H1 (cell line): Measurements from ENCODE around the gene DUS1L.

Source experiments
- CTCF ChIP-seq, 3 experiments: IDR thresholded peaks; 1 replicate in 2 of 3; 2 replicates in 1 of 3; pipeline versions ENCODE4 v1.5.1 to v1.6.1; 2011; ENCODE audit warnings: low read length in 3 of 3, mild to moderate bottlenecking in 3 of 3, inconsistent platforms in 2 of 3, low read depth in 1 of 3, moderate library complexity in 1 of 3; ENCODE audit not compliant: insufficient read depth in 1 of 3; ENCODE audit errors: control extremely low read depth in 1 of 3
- GABPA ChIP-seq: IDR thresholded peaks from 2 replicates; pipeline ENCODE4 v1.6.1; 2011; ENCODE audit warnings: mild to moderate bottlenecking, low read length, moderate library complexity, borderline replicate concordance; ENCODE audit not compliant: insufficient read depth
- HDAC2 ChIP-seq, 2 experiments: fragments of 300-600 bp in 1 of 2; sonication (generic) in 1 of 2; IDR thresholded peaks; 2 replicates each; pipeline ENCODE4 v1.6.1; 2011 to 2012; ENCODE audit warnings: low read depth in 2 of 2, low read length in 2 of 2, mild to moderate bottlenecking in 2 of 2, moderate library complexity in 2 of 2, borderline replicate concordance in 1 of 2, inconsistent platforms in 1 of 2
- NRF1 ChIP-seq: IDR thresholded peaks from 2 replicates; pipeline ENCODE4 v1.6.1; 2011; ENCODE audit warnings: mild to moderate bottlenecking, low read depth, low read length, improper control_type of control experiment
- POLR2A ChIP-seq, 2 experiments: IDR thresholded peaks; 1 replicate in 1 of 2; 2 replicates in 1 of 2; pipeline ENCODE4 v1.6.1; 2011; ENCODE audit warnings: low read depth in 2 of 2, low read length in 2 of 2, mild to moderate bottlenecking in 2 of 2; ENCODE audit errors: control extremely low read depth in 1 of 2
- RAD21 ChIP-seq, 2 experiments: IDR thresholded peaks in 1 of 2; conservative IDR thresholded peaks in 1 of 2; 2 replicates each; pipeline ENCODE4 v1.6.1; 2011; ENCODE audit warnings: low read depth in 2 of 2, low read length in 2 of 2, improper control_type of control experiment in 1 of 2, inconsistent platforms in 1 of 2, mild to moderate bottlenecking in 1 of 2, moderate library complexity in 1 of 2
- SIRT6 ChIP-seq: IDR thresholded peaks from one replicate; pipeline ENCODE4 v1.7.1; 2012; ENCODE audit warnings: low read length, inconsistent platforms
- TAF1 ChIP-seq: IDR thresholded peaks from 2 replicates; pipeline ENCODE4 v1.6.1; 2011; ENCODE audit warnings: mild to moderate bottlenecking, low read depth, low read length

DNA sequence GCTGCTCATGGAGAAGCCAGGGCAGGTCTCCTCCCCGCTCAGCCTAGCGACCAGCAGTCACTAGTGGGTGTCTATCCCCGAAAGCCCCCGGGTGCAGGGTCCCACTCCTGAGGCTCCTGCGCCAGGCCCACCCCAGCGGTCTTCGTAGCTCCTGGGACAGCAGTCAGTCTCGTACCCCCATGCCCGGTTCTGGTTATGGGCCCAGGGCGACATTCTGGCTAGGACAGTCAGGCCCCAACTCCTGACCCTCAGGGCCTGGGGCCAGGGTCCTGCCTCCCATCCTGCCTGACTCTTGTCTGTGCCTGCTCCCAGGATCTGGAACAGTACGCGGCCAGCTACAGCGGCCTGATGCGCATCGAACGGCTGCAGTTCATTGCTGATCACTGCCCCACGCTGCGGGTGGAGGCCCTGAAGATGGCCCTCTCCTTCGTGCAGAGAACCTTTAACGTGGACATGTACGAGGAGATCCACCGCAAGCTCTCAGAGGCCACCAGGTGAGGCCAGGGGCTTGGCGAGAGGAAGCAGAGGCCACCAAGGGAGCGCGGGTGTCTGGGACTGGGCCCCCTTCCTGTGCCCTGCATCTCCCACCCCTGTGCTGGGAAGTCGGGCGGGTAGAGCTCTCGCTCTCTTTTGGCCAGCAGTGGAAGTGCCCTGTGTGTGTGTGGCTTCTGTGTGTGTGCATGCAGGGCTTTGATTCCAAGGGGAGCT, 11.9 kb downstream of the DUS1L start:
- TF ChIP-seq POLR2A (IDR thresholded peaks at IDR 0.05; ENCODE audit: control extremely low read depth in 1 of 2, low read depth in 2 of 2, low read length in 2 of 2) (no peak), CTCF (IDR thresholded peaks at IDR 0.05; ENCODE audit: control extremely low read depth in 1 of 3, insufficient read depth in 1 of 3, low read depth in 1 of 3, low read length in 3 of 3) (no peak), HDAC2 (IDR thresholded peaks at IDR 0.05; ENCODE audit: borderline replicate concordance in 1 of 2, low read depth in 2 of 2, low read length in 2 of 2) (no peak), RAD21 (IDR thresholded peaks at IDR 0.05 in 1 of 2, conservative IDR thresholded peaks at IDR 0.05 in 1 of 2; ENCODE audit: low read depth in 2 of 2, low read length in 2 of 2) (no peak), TAF1 (no peak), SIRT6 (no peak), NRF1 (no peak), GABPA (no peak)
